GM18498 (cell line): ENCODE results near the gene SLC35E3.

Source experiments
- ATAC-seq: cut with Tn5 transposase; IDR thresholded peaks from one replicate; pipeline ENCODE4 v1.9.1; 2021; ENCODE audit warnings: mild to moderate bottlenecking, moderate library complexity; ENCODE audit not compliant: unreplicated experiment

SLC35E3 gene

GRCh38 chr12:68745904-68746571 is at the start of gene SLC35E3:
Gene SLC35E3 (plus strand): TSS chr12:68746176. CDS start chr12:68746378, 202 bp downstream.
- ATAC-seq, result peak; percentile 98

GRCh38 chr12:68699486-68699885 is 46.5 kb upstream of the SLC35E3 start:
- no peak for ATAC-seq

GRCh38 chr12:68727776-68728175 is 18.2 kb upstream of the SLC35E3 start:
- ATAC-seq, result no peak

GRCh38 chr12:68733661-68734071 is 12.3 kb upstream of the SLC35E3 start:
- no peak for ATAC-seq

- ATAC-seq, result no peak
Measured at GRCh38 chr12:68739891-68740290, 6.1 kb upstream of the SLC35E3 start.

GRCh38 chr12:68743356-68743755 is 2.6 kb upstream of the SLC35E3 start:
- ATAC-seq, result no peak

- peak; percentile 4 for ATAC-seq
Measured at GRCh38 chr12:68745376-68745903, 536 bp upstream of the SLC35E3 start.

- peak; percentile 32 for ATAC-seq
Measured at GRCh38 chr12:68746572-68747180, 700 bp downstream of the SLC35E3 start.

- ATAC-seq, result no peak
Measured at GRCh38 chr12:68749443-68749842, 3.5 kb downstream of the SLC35E3 start.

GRCh38 chr12:68749861-68750260 is 3.9 kb downstream of the SLC35E3 start:
- ATAC-seq, result no peak

- no peak for ATAC-seq
Measured at GRCh38 chr12:68750506-68750905, 4.5 kb downstream of the SLC35E3 start.

- no peak for ATAC-seq
Measured at GRCh38 chr12:68755536-68756243, 9.7 kb downstream of the SLC35E3 start.

GRCh38 chr12:68759852-68760251 is 13.9 kb downstream of the SLC35E3 start:
- ATAC-seq, result no peak

- no peak for ATAC-seq
Measured at GRCh38 chr12:68760806-68761441, 14.9 kb downstream of the SLC35E3 start.

- no peak for ATAC-seq
Measured at GRCh38 chr12:68761442-68761812, 15.5 kb downstream of the SLC35E3 start.

GRCh38 chr12:68761901-68762630 is 16.1 kb downstream of the SLC35E3 start:
- ATAC-seq, result no peak

GRCh38 chr12:68762691-68763090 is 16.7 kb downstream of the SLC35E3 start:
- no peak for ATAC-seq

- no peak for ATAC-seq
Measured at GRCh38 chr12:68765696-68766095, 19.7 kb downstream of the SLC35E3 start.

- ATAC-seq, result no peak
Measured at GRCh38 chr12:68766646-68767045, 20.7 kb downstream of the SLC35E3 start.

GRCh38 chr12:68767191-68767590 is 21.2 kb downstream of the SLC35E3 start:
- no peak for ATAC-seq
